ENCODE results near the gene NTM.

DNA sequence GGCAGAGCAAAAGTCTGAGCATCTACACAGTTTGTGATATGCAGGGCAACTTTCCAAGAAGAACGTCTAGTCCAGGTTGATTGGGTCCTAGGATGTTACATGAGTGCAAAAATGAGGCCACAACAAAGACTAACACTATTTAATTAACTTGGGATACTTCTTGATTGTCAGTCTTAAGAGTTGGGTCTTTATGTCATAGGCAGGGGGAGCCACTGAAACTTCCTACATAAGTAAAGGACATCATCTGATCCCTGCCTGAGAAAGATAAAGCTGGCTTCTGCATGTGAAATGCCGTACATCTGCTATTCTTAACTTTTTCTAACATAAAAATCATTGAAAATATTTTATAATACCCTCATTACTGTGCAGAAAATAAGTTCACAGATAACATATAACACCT is 525.5 kb downstream of the NTM start:
- TF ChIP-seq POLR2A (IDR thresholded peaks at IDR 0.05) = no peak
- TF ChIP-seq, protein P1, sequence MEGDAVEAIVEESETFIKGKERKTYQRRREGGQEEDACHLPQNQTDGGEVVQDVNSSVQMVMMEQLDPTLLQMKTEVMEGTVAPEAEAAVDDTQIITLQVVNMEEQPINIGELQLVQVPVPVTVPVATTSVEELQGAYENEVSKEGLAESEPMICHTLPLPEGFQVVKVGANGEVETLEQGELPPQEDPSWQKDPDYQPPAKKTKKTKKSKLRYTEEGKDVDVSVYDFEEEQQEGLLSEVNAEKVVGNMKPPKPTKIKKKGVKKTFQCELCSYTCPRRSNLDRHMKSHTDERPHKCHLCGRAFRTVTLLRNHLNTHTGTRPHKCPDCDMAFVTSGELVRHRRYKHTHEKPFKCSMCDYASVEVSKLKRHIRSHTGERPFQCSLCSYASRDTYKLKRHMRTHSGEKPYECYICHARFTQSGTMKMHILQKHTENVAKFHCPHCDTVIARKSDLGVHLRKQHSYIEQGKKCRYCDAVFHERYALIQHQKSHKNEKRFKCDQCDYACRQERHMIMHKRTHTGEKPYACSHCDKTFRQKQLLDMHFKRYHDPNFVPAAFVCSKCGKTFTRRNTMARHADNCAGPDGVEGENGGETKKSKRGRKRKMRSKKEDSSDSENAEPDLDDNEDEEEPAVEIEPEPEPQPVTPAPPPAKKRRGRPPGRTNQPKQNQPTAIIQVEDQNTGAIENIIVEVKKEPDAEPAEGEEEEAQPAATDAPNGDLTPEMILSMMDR (IDR thresholded peaks at IDR 0.05) = no peak

Measured in uterus (tissue), 2 donors.